IPS-NIHi11 (cell line): ENCODE results near the gene LHPP.

Experiments
- DNase-seq: peaks from one replicate; pipeline ENCODE4 v3.0.0; 2012; ENCODE audit warnings: mixed read lengths, low spot score

Gene LHPP

GRCh38 chr10:124595143-124595883 lies 133.7 kb downstream of the LHPP start:
- no peak for DNase-seq

GRCh38 chr10:124596116-124596785 lies 134.6 kb downstream of the LHPP start:
- no peak for DNase-seq

GRCh38 chr10:124596962-124597845 lies 135.6 kb downstream of the LHPP start:
- no peak for DNase-seq

- DNase-seq, result no peak
Observed at GRCh38 chr10:124597846-124598165, 136.2 kb downstream of the LHPP start.

- DNase-seq, result no peak
Observed at GRCh38 chr10:124598196-124598595, 136.6 kb downstream of the LHPP start.

GRCh38 chr10:124598773-124599587 lies 137.4 kb downstream of the LHPP start:
- no peak for DNase-seq

- DNase-seq, result no peak
Observed at GRCh38 chr10:124599588-124600050, 138.0 kb downstream of the LHPP start.

GRCh38 chr10:124600051-124600880 lies 138.6 kb downstream of the LHPP start:
- no peak for DNase-seq

- DNase-seq, result no peak
Observed at GRCh38 chr10:124601016-124601415, 139.4 kb downstream of the LHPP start.

- no peak for DNase-seq
Observed at GRCh38 chr10:124601431-124602120, 140.0 kb downstream of the LHPP start.

GRCh38 chr10:124602121-124602561 lies 140.5 kb downstream of the LHPP start:
- no peak for DNase-seq

- DNase-seq, result no peak
Observed at GRCh38 chr10:124602646-124603365, 141.2 kb downstream of the LHPP start.

- DNase-seq, result no peak
Observed at GRCh38 chr10:124603376-124604213, 142.0 kb downstream of the LHPP start.

- DNase-seq, result no peak
Observed at GRCh38 chr10:124604214-124605000, 142.8 kb downstream of the LHPP start.

- DNase-seq, result no peak
Observed at GRCh38 chr10:124605001-124605370, 143.4 kb downstream of the LHPP start.

GRCh38 chr10:124605481-124605855 lies 143.8 kb downstream of the LHPP start:
- DNase-seq, result no peak

GRCh38 chr10:124605856-124606812 lies 144.5 kb downstream of the LHPP start:
- DNase-seq, result no peak
